Right forelimb (tissue), 1 donor: Measurements from ENCODE around the gene TNFRSF4.
"Not testable (repeated sequence)": the region's sequence is repeated elsewhere in the genome, so short reads cannot be mapped to it uniquely, and the experiment has no call there.

Experiments used
- DNase-seq: peaks from one replicate; pipeline ENCODE4 v3.0.0-alpha.2; 2018

Gene TNFRSF4

DNA sequence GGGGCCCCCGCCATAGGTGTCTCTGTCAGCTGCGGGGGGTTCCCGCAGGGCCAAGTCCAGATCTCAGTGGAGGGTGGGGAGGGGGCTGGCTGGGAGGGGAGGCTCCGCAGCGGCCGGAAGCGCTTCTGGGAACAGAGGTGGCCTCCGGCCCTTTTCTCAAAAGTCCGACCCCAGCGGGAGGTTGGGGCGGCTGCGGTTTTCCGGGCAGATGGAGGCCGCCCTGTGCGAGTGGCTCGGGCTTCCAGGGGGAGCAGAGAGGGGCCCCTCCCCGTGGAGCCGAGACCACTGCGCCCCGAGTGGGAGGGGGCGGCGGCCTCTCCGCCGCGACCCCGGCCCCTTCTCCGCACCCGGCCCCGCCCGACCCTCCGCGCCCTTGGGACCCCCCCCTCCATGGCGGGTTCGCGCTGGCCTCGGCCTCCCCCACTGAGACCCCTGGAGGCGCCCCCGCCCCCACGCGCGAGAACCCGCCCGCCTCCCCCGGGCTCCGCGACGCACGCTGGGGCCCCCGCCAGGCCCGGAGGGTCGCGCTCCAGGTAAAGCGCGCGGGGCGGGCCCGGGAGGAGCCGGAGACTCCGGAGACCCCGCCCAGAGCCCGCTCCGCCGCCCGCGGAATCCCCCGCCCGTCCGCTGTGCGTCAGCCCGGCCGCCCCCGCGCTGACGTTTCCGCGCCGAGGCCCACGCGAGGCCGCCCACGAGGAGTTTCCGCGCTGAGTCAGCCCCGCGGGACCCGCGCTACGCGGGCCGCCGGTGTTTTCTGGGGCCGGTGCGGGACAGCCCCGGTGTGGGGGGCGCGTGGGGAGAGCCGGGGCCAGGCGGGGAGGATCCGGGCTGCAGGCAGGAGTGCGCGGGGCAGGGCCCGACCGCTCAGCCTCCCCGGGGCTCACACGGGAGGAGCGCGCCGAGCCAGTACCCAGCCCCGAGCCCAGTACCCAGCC lies 12.8 kb downstream of the TNFRSF4 start:
- peak; percentile 63 for DNase-seq

DNA sequence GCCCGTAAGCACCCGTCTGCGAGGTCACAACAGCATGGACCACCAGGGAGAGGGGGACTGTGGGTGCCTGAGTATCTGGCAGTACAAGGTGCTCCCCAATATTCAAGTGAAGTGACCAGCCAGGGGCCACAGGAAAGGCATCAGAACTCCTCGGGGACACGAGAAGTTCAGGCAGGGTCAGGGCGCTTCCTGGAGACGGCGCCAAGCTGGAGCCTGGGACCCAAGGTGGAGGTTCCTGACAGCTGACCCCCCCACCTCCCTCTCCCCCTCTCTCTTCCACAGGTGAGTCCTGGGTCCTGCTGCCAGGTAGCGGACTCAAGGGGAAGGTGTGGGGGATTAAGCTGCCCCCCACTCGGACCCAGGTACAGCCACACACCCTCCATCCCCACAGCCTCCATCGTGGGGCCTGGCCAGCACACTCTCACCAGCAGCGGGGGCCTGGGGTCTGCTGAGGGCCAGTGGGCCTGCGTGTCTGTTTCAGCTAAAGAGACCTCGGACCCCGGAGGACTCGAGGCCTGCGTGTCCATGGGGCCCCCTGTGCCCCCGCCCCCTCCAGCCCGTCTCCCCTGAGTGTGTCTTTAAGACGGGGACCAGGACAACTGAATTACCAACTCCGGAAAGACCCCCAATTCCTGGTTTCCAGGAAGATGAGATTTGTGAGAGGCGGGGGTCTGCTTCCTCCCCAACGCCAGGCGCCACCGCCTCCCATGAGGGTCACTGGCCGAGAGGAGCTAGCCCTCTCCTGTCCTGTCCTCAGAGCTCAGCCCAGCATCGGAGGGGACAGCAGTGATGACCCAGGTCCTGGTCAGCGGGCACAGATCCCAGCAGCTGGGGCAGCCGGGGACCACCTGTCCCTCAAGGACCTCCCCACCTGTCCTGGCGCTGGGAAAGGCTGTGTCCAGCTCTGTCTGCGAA lies 13.7 kb downstream of the TNFRSF4 start:
- DNase-seq: peak; percentile 46

DNA sequence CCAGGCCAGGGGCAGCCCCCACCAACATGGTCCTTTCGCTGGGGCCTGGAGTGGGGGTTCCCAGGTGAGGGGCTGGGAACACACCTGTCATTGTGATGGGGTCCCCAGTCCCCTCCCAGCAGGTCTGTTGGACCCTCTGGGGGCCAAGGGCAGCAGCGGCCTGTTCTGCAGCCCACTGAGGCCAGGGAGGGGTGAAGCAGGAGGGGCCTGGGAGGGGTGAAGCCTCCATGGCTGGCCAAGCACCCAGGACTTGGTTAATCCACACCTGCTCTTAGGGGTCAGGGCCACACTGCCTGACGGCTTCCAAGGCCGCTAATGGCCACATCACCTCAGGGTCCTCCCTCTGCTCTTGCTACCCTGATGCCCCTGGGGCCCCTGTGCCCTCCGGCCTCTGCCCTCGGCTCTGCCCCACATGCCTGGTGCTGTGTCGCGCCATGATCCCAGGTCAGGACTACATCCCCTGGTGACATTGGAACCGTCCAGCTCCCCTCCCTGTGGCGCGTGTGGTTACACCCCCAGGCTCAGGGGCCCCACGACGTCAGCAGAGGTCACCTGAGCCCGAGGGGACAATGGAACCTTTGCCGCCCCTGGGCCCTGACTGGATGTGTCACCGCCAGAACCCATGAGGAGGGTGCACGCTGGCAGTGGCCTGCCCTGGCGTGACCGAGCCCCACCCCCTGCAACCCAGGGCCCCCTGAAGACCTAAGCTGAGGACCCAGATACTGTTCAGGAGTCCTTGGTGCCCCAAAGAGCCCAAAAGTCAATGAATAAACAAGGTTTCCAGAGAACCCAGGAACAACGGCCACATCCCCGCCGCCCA lies 14.6 kb downstream of the TNFRSF4 start:
- peak; percentile 37 for DNase-seq

DNA sequence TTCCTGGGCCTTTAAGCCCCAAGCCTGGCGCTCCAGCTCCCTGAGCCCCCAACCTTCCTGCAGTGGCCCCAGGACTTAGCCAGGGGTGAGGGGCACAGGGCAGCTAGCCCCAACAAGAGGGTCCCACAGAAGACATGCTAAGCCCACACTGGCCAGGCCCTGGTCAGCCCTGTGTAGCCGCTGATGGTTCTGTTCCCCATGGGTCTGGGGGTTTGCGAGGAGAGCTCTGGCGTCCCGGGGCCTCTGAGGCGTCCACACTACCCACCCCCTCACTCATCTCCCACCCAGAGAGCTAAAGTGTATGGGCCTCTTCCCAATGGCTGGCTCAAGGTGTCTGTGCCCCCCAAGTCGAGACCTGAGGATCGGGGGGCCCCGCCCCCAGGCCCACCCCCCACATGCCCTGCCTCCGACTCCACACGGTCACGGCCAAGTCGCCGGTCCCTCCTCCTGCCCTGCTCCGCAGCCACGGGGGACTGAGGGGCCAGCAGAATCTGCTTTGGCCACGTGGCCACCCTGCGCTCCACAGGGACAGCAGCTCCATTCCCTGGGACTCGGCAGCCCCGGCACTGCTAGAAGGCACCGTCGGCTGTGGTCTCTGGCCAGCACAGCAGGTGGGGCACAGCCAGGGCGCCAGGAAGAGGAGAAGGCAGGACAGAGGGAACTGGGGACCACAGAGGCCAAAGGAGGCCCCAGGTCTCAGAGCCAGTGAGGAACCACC lies 15.4 kb downstream of the TNFRSF4 start:
- peak; percentile 24 for DNase-seq

DNA sequence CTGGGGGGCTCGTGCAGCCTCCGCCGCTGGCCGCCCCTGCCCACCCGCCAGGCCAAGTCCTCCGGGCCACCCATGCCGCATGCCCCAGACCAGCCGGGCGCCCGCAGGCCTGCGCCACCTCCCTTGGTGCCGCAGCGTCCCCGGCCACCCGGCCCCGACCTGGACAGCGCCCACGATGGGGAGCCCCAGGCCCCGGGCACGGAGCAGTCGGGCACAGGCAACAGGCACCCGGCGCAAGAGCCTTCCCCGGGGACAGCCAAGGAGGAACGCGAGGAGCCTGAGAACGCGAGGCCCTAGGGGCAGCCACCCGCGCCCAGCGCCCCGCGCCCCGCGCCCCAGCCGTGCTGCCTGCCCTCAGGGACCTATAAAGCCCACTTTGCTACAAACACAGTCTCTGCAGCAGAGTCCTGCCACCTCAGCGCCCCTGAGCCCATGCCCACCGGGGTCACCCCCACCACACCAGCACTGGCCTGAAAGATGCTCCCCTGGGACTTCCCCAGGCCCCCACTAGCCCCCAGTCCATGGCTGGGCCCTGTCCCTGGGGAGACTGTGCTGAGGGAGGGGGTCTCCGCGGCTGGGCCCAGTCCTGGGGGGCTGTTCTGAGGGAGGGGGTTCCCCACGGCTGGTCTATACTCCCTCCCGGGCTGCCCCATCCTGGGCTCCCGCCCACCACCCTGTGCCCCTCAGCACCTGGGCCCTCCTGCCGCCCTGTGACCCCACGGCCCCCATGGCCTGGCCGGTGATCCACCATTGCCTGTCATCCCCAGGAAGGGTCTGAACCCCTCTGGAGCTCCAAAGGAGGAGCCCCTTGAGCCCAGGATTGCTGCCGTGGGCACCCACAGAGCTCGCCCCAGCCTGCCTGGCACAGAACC lies 16.2 kb downstream of the TNFRSF4 start:
- DNase-seq: peak; percentile 44

DNA sequence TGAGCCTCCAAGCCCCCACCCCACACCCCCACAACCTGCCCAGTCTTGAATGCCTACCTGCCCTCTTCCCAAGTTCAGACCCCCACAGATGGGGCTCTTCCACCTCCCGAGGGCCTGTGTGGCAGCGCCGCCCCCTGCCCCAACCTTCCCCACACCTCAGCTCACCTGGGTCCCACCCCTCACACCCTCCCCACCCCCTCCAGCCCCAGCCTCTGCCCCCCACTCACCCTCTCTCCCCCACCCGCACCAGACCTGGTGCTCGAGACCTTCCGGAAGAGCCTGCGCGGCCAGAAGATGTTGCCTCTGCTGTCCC lies 16.8 kb downstream of the TNFRSF4 start:
- DNase-seq: no peak

DNA sequence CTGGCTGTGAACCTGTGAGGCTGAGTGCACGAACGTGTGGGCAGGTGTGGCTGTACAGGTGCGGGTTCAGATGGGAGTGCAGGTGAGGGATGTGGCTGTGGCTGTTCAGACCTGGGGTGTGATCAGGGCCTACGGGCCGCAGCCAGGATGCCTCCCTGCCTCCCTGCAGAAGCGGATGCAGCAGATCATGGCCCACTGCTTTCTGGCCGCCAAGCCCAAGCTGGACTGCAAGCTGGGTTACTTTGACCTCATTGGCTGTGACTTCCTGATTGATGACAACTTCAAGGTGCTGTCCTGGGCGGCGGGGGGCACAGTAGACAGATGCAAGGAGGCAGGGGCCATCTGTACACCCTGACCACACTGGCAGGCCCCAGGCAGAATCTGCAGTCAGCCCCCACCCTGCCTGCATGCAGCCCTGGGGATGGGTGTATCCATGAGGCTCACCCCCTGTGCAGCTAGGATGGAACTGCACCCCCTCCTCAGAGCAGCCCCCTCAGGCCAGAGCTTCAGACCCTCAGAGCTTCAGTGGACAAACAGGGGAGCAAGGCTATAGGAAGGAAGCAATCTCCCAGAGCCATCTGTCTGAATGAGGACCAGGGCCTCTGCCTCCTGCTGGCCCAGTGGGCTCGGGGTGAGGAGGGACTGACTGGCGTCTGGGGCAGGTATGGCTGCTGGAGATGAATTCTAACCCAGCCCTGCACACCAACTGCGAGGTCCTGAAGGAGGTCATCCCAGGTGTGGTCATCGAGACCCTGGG lies 17.3 kb downstream of the TNFRSF4 start:
- DNase-seq: peak; percentile 41

DNA sequence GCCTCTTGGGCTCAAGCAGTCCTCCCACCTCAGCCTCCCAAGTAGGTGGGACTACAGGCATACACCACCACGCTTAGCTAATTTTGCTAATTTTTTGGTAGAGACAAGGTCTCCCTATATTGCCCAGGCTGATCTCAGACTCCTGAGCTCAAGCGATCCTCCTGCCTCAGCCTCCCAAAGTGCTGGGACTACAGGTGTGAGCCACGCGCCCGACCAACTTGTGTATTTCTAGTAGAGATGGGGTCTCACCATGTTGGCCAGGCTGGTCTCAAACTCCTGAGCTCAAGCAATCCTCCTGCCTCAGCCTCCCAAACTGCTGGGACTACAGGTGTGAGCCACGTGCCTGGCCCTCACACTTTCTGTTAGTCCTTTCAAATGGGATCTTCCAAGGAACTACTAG lies 18.2 kb downstream of the TNFRSF4 start:
- not testable (repeated sequence) for DNase-seq

DNA sequence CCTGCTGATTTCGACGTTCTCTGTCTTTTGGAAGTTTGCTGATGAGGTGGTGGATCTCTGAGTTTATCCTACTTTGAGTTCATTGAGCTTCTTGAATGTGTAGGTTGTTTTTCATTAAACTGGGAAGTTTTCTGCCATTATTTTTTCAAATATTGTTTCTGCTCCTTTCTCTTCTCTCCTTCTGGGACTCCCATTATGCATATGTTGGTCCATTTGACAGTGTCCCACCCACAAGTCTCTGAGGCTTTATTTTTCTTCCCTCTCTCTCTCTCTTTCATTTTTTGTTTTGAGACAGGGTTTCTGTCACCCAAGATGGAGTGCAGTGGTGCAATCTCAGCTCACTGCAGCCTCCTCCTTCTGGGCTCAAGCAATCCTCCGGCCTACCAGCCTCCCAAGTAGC lies 19.2 kb downstream of the TNFRSF4 start:
- no peak for DNase-seq

DNA sequence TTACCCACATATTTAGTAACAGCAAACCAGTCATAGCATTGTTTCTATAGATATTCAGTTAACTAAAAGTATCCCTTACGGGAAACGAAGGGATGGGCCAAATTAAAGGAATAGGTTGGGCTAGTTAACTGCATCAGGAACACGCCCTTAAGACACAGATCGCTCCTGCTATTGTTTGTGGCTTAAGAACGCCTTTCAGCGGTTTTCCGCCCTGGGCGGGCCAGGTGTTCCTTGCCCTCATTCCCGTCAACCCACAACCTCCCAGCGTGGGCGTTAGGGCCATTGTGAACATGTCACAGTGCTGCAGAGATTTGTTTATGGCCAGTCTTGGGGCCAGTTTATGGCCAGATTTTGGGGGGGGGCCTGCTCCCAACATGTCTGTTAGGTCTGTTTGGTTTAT lies 22.2 kb downstream of the TNFRSF4 start:
- no peak for DNase-seq

DNA sequence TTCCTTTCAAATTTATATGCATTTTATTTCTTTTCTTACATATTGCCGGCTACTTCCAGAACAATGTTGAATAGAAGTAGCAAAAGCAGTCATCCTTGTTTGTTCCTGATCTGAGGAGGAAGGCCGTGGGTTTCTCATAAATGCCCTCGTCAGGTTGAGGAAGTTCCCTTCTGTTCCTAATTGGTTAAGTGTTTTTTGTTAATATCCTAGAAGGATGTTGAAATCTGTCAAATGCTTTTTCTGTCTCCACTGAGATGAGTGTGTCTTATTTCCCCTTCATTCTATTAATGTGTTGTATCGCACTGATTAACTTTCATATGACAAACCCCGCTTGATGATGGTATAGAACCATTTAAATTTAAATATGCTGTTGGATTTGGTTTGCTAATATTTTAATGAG lies 24.8 kb downstream of the TNFRSF4 start:
- no peak for DNase-seq

DNA sequence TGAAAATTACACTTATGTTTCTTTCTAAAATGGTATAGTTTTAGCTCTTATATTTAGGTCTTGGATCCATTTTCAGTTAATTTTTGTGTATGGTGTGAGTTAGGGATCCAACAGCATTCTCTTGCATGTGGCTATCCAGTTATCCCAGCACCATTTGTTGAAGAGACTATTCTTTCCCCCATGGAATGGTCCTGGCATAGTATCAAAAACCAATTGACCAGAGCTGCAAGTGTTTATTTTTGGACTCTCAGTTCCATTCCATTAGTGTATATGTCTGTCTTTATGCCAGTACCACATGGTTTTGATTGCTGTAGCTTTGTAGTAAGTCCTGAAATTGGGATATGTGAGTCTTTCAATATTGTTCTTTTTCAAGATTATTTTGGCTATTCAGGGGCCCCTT lies 26.0 kb downstream of the TNFRSF4 start:
- DNase-seq: no peak

DNA sequence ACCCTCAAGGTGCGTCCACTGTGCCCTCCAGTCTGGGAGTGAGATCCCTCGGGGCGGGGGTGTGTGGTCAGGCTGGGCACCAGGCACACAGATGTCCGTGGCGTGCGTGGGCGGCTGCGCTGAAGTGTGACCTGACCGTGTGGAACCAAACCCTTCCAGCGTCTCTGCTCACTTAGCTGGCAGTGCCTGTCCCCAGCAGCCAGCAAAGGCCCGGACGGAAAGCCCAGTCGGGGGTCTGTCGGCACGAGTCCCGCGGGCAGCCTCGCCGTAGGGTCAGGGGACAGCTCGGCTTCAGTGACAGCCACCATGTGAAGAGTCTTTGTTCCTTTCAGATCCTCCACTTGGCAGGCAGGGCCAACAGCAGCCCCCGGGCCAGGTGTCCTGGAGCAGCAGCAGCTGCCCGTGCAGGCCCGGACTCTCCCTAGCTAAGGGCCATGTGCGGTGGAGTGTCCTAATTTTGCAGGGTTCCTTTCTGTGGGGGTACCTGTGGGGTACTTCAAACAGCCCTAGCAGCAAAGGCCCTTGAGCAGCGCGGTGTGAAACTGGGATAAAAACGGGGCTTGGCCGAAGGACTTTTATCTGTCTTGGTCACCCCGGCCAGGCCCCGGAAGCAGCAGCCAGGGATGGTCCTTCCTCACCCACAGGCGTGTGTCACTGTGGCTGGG lies 28.7 kb downstream of the TNFRSF4 start:
- DNase-seq: peak; percentile 40

DNA sequence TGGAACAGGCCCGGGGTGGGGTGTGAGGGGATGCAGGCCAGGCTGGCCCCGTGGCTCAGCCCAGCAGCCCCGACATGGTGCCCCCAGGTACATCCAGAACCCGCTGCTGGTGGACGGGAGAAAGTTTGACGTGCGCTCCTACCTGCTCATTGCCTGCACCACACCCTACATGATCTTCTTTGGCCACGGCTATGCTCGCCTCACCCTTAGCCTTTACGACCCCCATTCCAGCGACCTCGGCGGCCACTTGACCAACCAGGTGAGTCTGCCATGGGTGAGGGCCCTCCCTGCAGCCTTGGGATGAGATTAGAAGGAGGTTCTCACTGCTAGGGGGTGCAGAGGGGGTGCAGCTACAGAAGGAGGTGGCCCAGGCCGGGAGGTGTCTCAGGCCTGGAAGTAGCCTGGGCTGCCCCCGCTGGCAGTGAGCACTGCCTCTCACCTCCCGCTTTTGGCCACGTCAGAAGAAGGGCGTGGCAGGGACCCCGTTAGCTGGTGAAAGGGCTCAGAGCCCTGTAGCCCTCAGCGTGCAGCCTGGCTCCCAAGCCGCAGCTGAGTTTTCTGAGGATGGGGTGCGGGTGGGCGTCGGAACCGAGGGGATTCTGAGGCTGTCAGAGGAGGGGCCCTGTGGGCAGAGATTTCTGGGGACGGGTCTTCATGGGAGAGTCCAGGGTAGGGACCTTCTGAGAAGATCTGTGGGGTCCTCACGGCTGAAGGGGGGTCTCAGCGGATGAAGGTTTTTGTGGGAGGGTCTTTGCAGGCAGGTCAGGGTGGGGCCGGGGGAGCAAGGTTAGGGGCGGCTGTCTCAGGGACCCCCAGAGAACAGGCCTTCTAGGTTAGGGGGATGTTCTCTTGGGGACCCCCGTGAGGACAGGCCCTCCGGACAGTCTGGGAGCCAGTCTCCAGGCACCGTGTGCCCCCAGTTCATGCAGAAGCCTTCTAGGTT lies 29.8 kb downstream of the TNFRSF4 start:
- DNase-seq: peak; percentile 35

DNA sequence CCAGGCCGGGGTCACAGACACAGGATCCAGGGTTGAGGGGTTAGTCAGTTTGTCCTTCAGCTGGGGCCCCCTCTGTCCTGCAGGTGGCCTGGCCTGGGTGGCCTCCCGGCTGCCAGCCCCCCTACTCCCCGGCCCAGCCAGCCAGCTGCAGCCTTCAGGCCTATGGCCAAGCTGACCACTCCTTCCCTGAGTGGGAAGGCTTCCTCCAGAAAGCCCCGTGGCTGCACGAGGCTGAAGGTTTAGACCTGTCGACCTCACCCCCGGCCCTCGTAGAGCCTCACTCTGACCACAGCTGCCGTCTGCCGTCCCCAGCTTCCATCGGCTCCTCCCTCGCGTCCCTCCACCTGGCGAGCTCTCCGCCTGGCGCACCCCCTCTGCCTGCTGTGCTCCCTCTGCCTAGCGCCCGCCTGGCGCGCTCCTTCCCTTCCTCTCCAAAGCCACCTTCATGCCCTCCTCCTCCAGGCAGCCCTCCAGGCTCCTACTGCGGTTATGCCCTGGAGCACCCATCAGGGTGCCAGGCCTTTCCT lies 30.7 kb downstream of the TNFRSF4 start:
- DNase-seq: peak; percentile 38

DNA sequence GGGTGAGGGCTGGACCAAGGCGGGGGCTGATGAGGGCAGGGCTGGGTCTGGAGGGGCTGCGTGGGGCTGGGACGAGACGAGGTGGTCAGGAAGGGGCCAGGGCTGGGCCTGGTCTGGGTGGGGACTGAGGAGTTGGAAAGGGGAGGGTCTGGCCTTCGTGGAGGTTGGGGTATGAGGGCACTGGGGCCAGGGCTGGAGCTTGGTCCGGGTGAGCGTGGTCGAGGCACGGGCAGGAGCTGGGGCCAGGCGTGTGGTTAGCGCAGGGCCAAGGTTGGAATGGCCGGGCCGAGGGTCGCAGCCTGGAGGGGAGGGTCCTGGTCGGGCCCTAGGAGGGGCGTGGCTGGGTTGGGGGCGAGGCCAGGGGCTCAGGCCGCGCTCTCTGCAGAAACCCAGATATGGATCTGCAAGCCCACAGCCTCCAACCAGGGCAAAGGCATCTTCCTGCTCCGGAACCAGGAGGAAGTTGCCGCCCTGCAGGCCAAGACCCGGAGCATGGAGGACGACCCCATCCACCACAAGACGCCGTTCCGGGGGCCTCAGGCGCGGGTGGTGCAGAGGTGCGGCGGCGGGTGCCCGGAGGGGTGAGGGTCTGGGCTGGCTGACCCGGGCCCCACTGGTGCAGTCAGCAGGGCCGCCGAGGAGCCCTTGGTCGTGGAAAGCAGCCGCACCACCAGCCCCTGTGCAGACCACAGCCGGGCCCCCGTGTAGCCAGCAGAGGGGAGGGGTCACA lies 31.3 kb downstream of the TNFRSF4 start:
- DNase-seq: peak; percentile 41

DNA sequence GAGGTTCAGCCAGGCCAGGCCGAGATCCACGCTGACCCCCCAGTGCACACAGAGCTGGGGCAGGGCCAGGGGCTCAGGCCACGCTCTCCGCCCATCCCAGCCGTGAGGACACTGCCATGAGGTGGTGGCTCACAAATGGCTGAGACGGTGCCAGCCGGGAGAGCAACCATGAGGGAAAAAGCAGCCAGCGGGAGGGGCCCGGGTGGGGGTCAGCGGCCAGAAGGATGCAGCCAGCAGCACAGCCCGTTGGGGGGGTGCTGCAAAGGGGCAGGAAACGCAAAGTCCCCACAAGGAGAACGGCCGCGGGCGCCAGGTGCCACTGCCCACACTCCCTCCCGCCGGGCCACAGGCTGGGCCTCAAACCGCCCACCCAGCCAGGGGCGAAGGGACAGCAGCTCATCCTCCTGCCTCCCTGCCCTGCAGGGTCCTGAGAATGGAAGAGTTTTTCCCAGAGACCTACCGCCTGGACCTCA lies 32.0 kb downstream of the TNFRSF4 start:
- peak; percentile 37 for DNase-seq
